GM12892 (cell line): Measurements from ENCODE around the gene STEAP1B.
"Not testable (repeated sequence)": the region's sequence is repeated elsewhere in the genome, so short reads cannot be mapped to it uniquely, and the experiment has no call there.

Source experiments
- DNase-seq: peaks from one replicate; pipeline ENCODE4 v3.0.0; 2011; ENCODE audit not compliant: insufficient read length
- FAIRE-seq: peaks from 2 replicates; lab custom pipeline; 2011; peaks lifted over from hg19 to GRCh38; lab: Jason Lieb, UNC
- POLR2A ChIP-seq: IDR thresholded peaks from 2 replicates; pipeline ENCODE4 v1.6.1; 2011; ENCODE audit warnings: low read depth, low read length, control low read depth
- POLR2AphosphoS5 ChIP-seq: IDR thresholded peaks from 2 replicates; pipeline ENCODE4 v1.6.1; 2011; ENCODE audit warnings: low read depth, low read length, control low read depth
- TAF1 ChIP-seq: IDR thresholded peaks from 2 replicates; pipeline ENCODE4 v1.6.1; 2011; ENCODE audit warnings: low read depth, mild to moderate bottlenecking, control low read depth, low read length, borderline replicate concordance

STEAP1B gene

GRCh38 chr7:22506316-22507020, 6.5 kb upstream of the STEAP1B start:
- DNase-seq, FAIRE-seq: not testable (repeated sequence)

GRCh38 chr7:22504519-22504918, 4.5 kb upstream of the STEAP1B start:
- not testable (repeated sequence) for FAIRE-seq, DNase-seq

- not testable (repeated sequence) for DNase-seq
Observed at GRCh38 chr7:22502104-22502503, 2.1 kb upstream of the STEAP1B start.

GRCh38 chr7:22501336-22501735, 1.3 kb upstream of the STEAP1B start:
- FAIRE-seq, DNase-seq: not testable (repeated sequence)

More at GRCh38 chr7:22502104-22502503, 2.1 kb upstream of the STEAP1B start:
- not testable (repeated sequence) for FAIRE-seq

- FAIRE-seq (no peak), DNase-seq (no peak)
- TF ChIP-seq POLR2AphosphoS5 (no peak), POLR2A (no peak), TAF1 (no peak)
Observed at GRCh38 chr7:22499044-22499443, 944 bp downstream of the STEAP1B start.

- FAIRE-seq, DNase-seq: not testable (repeated sequence)
Observed at GRCh38 chr7:22496912-22497311, 3.1 kb downstream of the STEAP1B start.

- DNase-seq: not testable (repeated sequence)
- FAIRE-seq: peak; percentile 68
Observed at GRCh38 chr7:22496296-22496888, 3.6 kb downstream of the STEAP1B start.

- DNase-seq: not testable (repeated sequence)
- FAIRE-seq: peak; percentile 51
Observed at GRCh38 chr7:22493160-22493925, 6.6 kb downstream of the STEAP1B start.

- peak; percentile 85 for FAIRE-seq
- peak; percentile 24 for DNase-seq
- TF ChIP-seq POLR2AphosphoS5 (no peak), TAF1 (no peak), POLR2A (no peak)
Observed at GRCh38 chr7:22488643-22489462, 11.1 kb downstream of the STEAP1B start.

- no peak for TF ChIP-seq POLR2A
- TF ChIP-seq TAF1: no peak
- TF ChIP-seq POLR2AphosphoS5: no peak
- DNase-seq (no peak), FAIRE-seq (no peak)
Observed at GRCh38 chr7:22487978-22488642, 11.9 kb downstream of the STEAP1B start.

- FAIRE-seq (no peak), DNase-seq (no peak)
- no peak for TF ChIP-seq POLR2AphosphoS5
- no peak for TF ChIP-seq TAF1
- TF ChIP-seq POLR2A: no peak
Observed at GRCh38 chr7:22486597-22486996, 13.4 kb downstream of the STEAP1B start.

- FAIRE-seq: no peak
- TF ChIP-seq POLR2AphosphoS5: no peak
- no peak for TF ChIP-seq POLR2A
- no peak for TF ChIP-seq TAF1
- no peak for DNase-seq
Observed at GRCh38 chr7:22485189-22485588, 14.8 kb downstream of the STEAP1B start.

- no peak for FAIRE-seq
- no peak for DNase-seq
- TF ChIP-seq TAF1 (no peak), POLR2A (no peak), POLR2AphosphoS5 (no peak)
Observed at GRCh38 chr7:22482503-22482902, 17.5 kb downstream of the STEAP1B start.
